Right lobe of liver (tissue), 6 donors: ENCODE data around the gene STPG2. TPM values are rescaled to one million over a fixed set of nuclear protein-coding genes. Genes with fewer than 3 reads are reported as not detected.

Source experiments
- ATAC-seq, 4 donors: fragments of 200-7000 bp; cut with Tn5 transposase; one replicate each; pipeline ENCODE4 v1.9.1; 2020; ENCODE audit warnings: mild to moderate bottlenecking in 4 of 4, moderate library complexity in 4 of 4
- DNase-seq, 3 donors: peaks; one replicate each; pipeline ENCODE4 v3.0.0-alpha.2; 2020
- H3K27ac ChIP-seq, 3 donors: fragments of 200-600 bp; one replicate each; pipeline ENCODE4 v1.8.0; 2022
- H3K27me3 ChIP-seq, 2 donors: fragments of 200-600 bp; one replicate each; pipeline ENCODE4 v1.8.0; 2022
- H3K36me3 ChIP-seq, 4 donors: fragments of 200-600 bp; sonication (generic) in 1 of 4; one replicate each; pipeline versions ENCODE4 v1.5.1 to v1.8.0; 2017 to 2022; ENCODE audit warnings: control low read depth in 1 of 4
- H3K4me1 ChIP-seq, 4 donors: fragments of 200-600 bp; sonication (generic) in 1 of 4; one replicate each; pipeline versions ENCODE4 v1.5.1 to v1.8.0; 2017 to 2022; ENCODE audit warnings: control low read depth in 1 of 4
- H3K4me3 ChIP-seq, 3 donors: fragments of 200-600 bp; one replicate each; pipeline ENCODE4 v1.8.0; 2022
- H3K9me3 ChIP-seq, 4 donors: fragments of 200-600 bp; sonication (generic) in 1 of 4; one replicate each; pipeline versions ENCODE4 v1.5.1 to v1.8.0; 2017 to 2022; ENCODE audit warnings: control low read depth in 1 of 4
- POLR2A ChIP-seq: fragments of 450-650 bp; IDR thresholded peaks from one replicate; pipeline ENCODE4 v1.6.1; 2017; ENCODE audit warnings: antibody characterized with exemption, mild to moderate bottlenecking
- WGBS: methylation state at CpG from one replicate; pipeline ENCODE4 v1.1.6; 2018; ENCODE audit warnings: low coverage, low lambda C conversion rate; ENCODE audit not compliant: insufficient coverage; ENCODE audit errors: missing lambda C conversion rate; 5-methylcytosine and 5-hydroxymethylcytosine counted together
- intact Hi-C, 2 donors: fragments of 100-400 bp; cut with DNase I; formaldehyde crosslinking; loops; one replicate each; pipeline versions ENCODE4 v1.11.2 to v1.14.1; 2022
- total RNA-seq, 6 experiments: library from RNA; depleted of rRNA in 2 of 6; stranded (reverse); fragments of >200 nt in 2 of 6; fragmentation: NEBNext Ultra II Directional in 3 of 6; extraction: Animal tissue kit (Norgen Biotek cat#: 25700) in 3 of 6; gene quantifications; one replicate each; pipeline versions ENCODE4 v1.1.0 to v1.2.4, GENCODE V29; 2016 to 2023
- TF ChIP-seq, protein P1 (sequence below), 4 donors: fragments of 200-600 bp in 3 of 4; fragments of 450-650 bp in 1 of 4; IDR thresholded peaks; one replicate each; pipeline versions ENCODE4 v1.5.1 to v1.8.0; 2016 to 2022; ENCODE audit warnings: antibody characterized with exemption in 4 of 4, mild to moderate bottlenecking in 2 of 4
- donor health status: DM: no; HTN: yes; CAD: no.
- donor health status: DM: no; HTN: no; CAD: no.
- donor health status: DM: no; HTN: no; CAD: no.
- donor health status: DM: no; HTN: yes; CAD: no.
- donor health status: DM: no; HTN: yes; CAD: no.

The STPG2 gene
- total RNA-seq, 6 experiments from 2014 or later = 0.25 to 0.46 (median 0.40) TPM; not detected in 2

DNA sequence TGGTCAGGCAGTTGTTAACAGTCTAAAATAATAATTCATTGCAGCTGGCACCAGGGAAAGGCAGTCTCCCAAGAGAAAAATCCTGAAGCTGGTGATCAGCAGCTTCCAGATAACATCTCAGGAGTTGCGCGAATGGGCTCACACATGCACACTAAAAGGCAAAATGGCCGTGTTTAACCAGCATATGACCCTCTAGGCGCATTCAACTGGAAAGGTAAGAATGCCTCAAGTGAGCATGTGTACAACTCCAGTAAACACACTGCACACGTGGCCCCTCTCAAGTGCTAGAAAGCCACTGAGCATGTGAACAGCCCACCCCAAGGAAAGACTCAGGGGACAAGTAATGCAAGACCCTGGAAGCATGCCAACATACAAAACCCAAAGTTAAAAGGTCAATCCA is 33.1 kb downstream of the STPG2 start:
- Histone ChIP-seq H3K27ac (no peak overlapping the region), H3K36me3 (no peaks in the 10 kb centered on the region), H3K27me3 (peaks cover 0 to 2% of the 10 kb centered on the region in 2 donors), H3K4me3 (no peak overlapping the region), H3K4me1 (no peaks in the 10 kb centered on the region), H3K9me3 (no peaks in the 10 kb centered on the region)
- TF ChIP-seq, protein P1, sequence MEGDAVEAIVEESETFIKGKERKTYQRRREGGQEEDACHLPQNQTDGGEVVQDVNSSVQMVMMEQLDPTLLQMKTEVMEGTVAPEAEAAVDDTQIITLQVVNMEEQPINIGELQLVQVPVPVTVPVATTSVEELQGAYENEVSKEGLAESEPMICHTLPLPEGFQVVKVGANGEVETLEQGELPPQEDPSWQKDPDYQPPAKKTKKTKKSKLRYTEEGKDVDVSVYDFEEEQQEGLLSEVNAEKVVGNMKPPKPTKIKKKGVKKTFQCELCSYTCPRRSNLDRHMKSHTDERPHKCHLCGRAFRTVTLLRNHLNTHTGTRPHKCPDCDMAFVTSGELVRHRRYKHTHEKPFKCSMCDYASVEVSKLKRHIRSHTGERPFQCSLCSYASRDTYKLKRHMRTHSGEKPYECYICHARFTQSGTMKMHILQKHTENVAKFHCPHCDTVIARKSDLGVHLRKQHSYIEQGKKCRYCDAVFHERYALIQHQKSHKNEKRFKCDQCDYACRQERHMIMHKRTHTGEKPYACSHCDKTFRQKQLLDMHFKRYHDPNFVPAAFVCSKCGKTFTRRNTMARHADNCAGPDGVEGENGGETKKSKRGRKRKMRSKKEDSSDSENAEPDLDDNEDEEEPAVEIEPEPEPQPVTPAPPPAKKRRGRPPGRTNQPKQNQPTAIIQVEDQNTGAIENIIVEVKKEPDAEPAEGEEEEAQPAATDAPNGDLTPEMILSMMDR (IDR thresholded peaks at IDR 0.05) = no peak
- TF ChIP-seq POLR2A = no peak
- 95% methylated on average over 4 of the region's 5 CpGs for WGBS
- intact Hi-C loops = no loop called here
- ATAC-seq (no peak), DNase-seq (no peak)

GRCh38 chr4:98102660-98103059 is 40.6 kb downstream of the STPG2 start:
- intact Hi-C loops = no loop called here

DNA sequence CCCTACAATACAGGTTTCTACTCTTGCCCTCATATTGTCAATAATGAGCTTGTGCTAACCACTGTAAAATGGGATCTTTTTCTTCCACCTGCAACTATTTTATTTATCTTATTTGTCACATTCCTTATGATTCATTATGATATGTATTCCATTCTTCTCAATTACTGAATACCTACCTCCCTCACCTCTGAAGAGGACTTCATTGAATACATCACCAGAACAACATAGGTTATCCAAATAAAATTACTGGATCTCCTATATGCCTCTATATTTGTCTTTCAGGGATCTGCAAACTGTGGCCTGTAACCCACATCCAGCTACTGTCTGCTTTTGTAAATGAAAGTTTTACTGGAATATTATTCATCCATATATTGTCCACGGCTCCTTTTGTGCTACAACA is 41.3 kb downstream of the STPG2 start:
- 90% methylated on average over 1 of the region's 1 CpG for WGBS
- no peaks in the 10 kb centered on the region for H3K4me1 ChIP-seq
- DNase-seq (no peak), ATAC-seq (no peak)
- H3K4me3 ChIP-seq = no peak overlapping the region
- TF ChIP-seq POLR2A = no peak
- TF ChIP-seq, protein P1 (IDR thresholded peaks at IDR 0.05) = no peak
- no peaks in the 10 kb centered on the region for H3K36me3 ChIP-seq
- H3K27ac ChIP-seq = no peak overlapping the region
- no peaks in the 10 kb centered on the region for H3K9me3 ChIP-seq
- no peaks in the 10 kb centered on the region for H3K27me3 ChIP-seq
- intact Hi-C loops = no loop called here

More at GRCh38 chr4:98102660-98103059, 40.6 kb downstream of the STPG2 start:
- Histone ChIP-seq H3K36me3 (no peaks in the 10 kb centered on the region), H3K4me1 (no peaks in the 10 kb centered on the region), H3K27me3 (no peaks in the 10 kb centered on the region), H3K27ac (no peak overlapping the region), H3K4me3 (no peak overlapping the region), H3K9me3 (no peaks in the 10 kb centered on the region)
- TF ChIP-seq, protein P1 (IDR thresholded peaks at IDR 0.05) = no peak
- TF ChIP-seq POLR2A = no peak
- DNase-seq = no peak
- 57% methylated on average over 1 of the region's 1 CpG for WGBS
- no peak for ATAC-seq

DNA sequence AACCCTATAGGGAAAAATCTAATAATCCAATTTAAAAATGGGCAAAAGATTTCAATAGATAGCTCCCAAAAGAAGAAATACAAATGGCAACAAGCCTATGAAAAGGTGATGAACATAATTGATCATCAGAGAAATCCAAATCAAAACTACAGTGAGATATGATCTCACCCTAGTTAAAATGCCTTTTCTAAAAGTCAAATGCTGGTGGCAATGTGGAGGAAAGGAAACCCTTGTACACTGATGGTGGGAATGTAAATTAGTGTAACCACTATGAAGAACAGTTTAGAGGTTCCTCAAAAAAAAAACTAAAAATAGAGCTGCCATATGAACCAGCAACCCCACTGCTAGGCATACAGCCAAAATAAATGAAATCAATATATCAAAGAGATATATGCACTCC is 44.5 kb downstream of the STPG2 start:
- intact Hi-C loops = no loop called here
- no peak overlapping the region for H3K4me3 ChIP-seq
- H3K27ac ChIP-seq = no peak overlapping the region
- H3K9me3 ChIP-seq = no peaks in the 10 kb centered on the region
- ATAC-seq (no peak), DNase-seq (no peak)
- H3K36me3 ChIP-seq = no peaks in the 10 kb centered on the region
- TF ChIP-seq POLR2A = no peak
- TF ChIP-seq, protein P1 (IDR thresholded peaks at IDR 0.05) = no peak
- no peaks in the 10 kb centered on the region for H3K4me1 ChIP-seq
- no peaks in the 10 kb centered on the region for H3K27me3 ChIP-seq

DNA sequence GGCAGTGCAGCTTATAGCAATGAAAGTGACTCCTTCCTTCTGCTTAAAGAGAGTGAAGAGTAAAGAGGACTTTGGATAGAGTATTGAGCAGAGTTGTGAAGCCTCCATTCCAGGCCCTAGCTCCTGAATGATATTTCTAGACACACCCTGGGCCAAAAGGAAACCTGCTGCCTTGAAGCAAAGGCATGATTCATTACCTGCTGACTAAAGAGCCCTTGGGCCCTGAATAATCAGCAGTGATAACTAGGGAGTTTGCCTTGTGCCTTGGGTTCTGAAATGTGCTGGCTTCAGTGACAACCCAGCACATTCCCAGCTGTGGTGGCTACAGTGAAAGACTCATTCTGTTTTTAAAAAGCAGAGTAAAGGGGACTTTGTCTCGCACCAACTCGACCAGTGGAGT is 49.2 kb downstream of the STPG2 start:
- no CpG with 5 or more reads among the region's 2 CpGs for WGBS
- Histone ChIP-seq H3K4me1 (no peaks in the 10 kb centered on the region), H3K9me3 (no peaks in the 10 kb centered on the region), H3K27ac (no peak overlapping the region), H3K4me3 (no peak overlapping the region), H3K27me3 (no peaks in the 10 kb centered on the region), H3K36me3 (no peaks in the 10 kb centered on the region)
- no peak for DNase-seq
- no peak for TF ChIP-seq POLR2A
- intact Hi-C loops = no loop called here
- no peak for ATAC-seq
